GM18867 (cell line): ENCODE results near the gene LPO.

Source experiments
- ATAC-seq: cut with Tn5 transposase; IDR thresholded peaks from one replicate; pipeline ENCODE4 v1.9.1; 2021; ENCODE audit warnings: mild to moderate bottlenecking, moderate library complexity; ENCODE audit not compliant: unreplicated experiment

LPO gene

GRCh38 chr17:58228679-58229078, 9.7 kb upstream of the LPO start:
- no peak for ATAC-seq

DNA sequence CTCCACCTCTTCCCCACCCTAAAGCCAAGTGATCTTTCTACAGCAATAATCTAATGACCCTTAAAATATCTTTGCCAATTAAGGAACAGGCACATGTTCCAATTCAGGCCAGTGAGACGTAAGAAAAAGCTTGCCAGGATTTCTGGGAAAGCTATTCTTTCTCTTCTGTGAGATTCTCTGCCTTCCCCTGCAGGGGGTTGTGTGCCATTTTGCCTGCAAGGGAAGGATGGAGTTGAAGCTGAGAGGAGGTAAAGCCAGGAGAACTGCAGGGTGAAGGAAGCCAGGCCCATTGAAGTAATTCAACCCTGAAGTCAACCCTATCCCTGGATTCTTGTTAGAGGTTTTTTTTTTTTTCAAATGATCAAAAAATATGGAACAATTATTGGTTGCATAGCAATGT, 9.0 kb upstream of the LPO start:
- ATAC-seq: no peak

- ATAC-seq: no peak
Observed at GRCh38 chr17:58229881-58230280, 8.5 kb upstream of the LPO start.

DNA sequence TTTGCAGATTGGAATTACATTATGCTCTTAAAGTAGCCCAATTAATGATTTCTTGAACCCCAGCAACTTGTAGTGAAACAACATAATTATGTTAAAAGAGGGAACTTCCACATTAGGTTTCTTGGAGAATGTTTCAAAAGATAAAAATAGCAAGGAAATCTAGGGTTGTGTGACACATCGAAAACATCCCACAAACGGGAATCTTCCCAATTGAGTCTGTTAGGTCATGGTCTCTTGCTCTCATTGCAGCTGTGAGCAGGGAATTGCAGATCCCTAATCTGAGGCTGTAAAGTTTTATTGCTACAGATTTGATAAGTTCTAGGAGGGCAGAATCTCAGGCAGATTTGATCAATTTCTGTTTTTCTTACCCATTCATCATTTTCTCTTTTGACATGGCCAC, 6.7 kb upstream of the LPO start:
- ATAC-seq: no peak

DNA sequence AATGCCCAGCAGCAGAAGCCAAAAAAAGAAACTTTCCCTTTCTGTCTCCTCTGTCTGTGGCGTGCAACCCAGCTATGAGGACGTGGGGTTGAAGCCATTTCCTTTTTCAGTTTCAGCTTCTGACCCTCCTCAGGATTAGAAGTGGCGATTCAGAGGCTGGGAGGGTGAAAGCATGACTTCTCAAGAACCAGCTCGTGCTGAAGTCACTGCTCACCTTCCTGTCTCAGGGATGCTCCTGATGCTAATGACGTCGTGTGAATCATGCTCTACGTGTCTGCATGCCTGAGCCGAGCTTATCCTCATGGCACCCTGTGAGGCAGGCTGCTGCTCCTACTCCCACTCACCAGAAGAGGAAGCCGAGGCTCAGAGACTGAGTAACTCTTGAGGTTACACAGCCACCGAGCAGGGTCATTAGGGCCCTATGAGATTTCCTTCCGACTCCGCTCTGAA, 5.7 kb upstream of the LPO start:
- ATAC-seq: peak; percentile 63

DNA sequence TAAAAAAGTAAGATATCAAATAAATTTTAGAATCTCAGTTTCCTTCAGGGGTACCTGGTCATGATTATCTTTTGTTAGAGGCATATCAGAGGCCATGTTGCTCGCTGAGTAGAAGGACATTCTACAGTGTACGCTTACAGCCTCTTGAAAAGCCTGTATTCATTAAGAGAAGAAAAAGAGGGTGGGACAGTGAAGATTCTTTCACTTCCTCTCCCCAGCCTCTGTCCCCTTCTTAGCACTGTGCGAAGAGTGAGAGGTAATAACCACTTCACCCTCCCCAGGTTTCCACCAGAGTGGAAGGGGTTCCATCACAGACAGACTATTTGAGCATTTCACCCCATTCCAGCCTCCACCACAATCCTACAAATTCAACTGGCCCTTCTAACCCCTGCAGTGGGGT, 4.8 kb upstream of the LPO start:
- ATAC-seq: no peak

DNA sequence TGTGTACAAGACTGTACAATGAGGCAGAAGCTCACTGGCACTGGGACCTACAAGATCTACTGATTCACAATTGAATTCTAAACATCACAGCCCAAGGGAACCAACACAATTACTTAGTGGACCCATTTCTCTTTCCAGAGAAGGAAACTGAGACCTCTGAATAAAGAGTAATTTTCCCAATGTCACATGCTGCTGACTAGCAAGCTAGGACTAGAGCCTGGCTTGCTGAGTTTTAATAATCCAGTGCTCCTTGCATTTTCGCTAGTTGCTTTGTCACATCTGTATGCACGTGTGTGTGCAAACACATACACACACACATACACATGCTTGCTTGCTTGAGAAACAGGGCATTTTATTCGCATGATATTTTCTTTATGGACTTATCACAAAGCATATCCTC, 3.9 kb upstream of the LPO start:
- no peak for ATAC-seq

DNA sequence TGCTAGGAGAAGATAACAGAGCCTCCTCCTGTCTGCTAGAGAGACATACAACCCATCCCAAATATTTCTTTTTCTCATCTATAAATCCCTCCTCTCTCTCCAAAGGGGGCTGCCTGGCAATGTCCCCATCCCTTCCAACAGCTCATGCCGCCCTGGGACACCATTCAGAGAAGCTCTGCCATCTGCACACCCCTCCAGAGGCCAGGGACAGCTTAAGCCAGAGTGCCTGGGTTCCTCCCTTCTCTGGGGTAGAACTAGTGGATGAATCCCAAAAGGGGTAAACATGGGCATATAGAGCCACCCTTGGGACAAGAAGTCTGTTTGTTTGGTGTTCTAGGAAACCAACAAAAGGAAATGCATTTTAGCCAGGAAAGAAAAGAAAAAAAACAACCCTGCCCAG, 2.6 kb upstream of the LPO start:
- no peak for ATAC-seq

DNA sequence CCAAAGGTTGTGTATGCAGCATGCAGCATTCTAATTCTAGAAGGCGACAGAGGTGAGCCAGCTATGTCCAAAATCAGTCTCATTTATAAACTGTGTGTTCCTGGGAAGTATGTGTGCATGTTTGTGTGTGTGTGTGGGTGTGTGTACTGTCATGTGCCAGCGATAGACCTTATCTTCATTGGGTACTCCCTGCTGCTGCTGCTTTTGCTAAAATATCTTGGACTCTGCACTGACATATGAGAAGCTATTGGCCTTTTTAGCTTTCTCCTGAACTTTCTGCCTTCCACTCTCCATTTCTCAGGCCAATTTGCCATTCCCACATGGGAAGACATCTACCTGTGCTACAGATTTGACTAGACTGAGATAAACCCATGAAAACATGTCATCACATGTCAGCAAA, 2.0 kb upstream of the LPO start:
- no peak for ATAC-seq

DNA sequence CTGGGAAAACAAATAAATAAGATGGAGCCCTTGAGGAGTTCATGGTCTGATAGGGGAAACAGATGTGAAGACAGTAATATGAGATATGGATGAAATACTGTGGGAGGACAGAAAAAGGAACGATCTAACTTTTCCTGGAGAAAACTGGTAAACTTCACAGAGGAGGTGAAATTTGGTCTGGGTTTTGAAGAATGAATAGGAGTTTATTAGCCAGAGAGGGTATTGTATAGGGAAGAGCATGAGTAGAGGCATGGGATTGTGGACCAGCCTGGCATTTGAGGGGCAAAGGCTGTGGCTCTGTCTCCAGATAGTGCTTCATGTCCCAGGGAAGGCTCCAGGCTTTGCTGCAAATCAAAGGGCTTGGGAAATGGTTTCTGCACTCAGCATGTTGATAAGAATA, 1.6 kb downstream of the LPO start:
- ATAC-seq: no peak

- no peak for ATAC-seq
Observed at GRCh38 chr17:58242171-58242784, 3.9 kb downstream of the LPO start.

- ATAC-seq: no peak
Observed at GRCh38 chr17:58244963-58245362, 6.6 kb downstream of the LPO start.

- no peak for ATAC-seq
Observed at GRCh38 chr17:58245428-58246103, 7.2 kb downstream of the LPO start.

GRCh38 chr17:58246104-58246740, 7.8 kb downstream of the LPO start:
- ATAC-seq: no peak

GRCh38 chr17:58246781-58247180, 8.4 kb downstream of the LPO start:
- no peak for ATAC-seq

DNA sequence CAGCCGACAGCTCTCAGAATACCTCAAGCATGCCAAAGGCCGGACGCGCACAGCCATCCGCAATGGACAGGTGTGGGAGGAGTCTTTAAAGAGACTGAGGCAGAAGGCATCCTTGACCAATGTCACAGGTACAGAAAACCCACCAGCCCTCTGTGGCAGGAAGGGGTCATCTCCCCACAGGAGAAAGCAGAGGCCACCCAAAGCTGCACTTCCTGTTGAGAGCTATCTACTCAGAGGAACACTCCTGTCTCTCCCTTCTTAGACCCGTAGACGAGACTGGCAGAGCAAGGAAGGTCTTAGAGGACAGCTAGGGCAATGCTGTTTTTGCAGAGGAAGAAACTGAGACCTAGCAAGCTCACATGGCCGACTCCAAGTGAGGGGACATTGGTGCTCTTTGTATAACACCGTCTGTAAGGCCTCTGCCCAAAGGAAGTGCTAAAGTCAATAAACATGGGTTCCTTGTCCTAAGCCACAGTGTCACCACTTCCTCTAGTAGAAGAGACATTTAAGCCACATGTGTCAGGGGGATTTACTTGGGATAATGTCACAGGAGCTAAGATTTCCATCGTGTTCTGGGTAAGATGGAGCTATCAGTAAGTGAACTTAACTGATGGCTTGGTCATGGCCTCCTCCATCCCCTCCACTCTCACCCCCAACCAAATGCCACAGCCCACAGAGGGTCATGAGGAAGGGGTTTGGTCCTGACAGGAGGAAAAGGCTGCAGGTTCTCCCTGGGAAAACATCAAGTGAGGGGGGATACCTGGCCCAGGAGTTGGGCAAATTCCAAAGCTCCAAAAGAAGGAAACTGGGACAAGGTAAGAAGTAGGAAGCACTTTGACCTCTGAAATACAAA, 9.4 kb downstream of the LPO start:
- no peak for ATAC-seq

DNA sequence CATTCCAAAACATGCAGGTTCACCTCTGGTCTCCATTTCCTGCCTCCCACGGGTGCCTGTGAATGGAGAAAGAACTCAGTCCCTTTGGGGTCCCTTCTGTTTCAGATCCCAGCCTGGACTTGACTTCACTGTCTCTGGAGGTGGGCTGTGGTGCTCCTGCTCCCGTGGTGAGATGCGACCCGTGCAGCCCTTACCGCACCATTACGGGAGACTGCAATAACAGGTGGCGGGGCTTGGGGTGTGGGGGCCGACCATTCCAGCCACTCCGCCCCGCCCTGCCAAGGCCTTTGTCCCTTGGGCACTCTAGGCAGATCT, 10.5 kb downstream of the LPO start:
- ATAC-seq: no peak

DNA sequence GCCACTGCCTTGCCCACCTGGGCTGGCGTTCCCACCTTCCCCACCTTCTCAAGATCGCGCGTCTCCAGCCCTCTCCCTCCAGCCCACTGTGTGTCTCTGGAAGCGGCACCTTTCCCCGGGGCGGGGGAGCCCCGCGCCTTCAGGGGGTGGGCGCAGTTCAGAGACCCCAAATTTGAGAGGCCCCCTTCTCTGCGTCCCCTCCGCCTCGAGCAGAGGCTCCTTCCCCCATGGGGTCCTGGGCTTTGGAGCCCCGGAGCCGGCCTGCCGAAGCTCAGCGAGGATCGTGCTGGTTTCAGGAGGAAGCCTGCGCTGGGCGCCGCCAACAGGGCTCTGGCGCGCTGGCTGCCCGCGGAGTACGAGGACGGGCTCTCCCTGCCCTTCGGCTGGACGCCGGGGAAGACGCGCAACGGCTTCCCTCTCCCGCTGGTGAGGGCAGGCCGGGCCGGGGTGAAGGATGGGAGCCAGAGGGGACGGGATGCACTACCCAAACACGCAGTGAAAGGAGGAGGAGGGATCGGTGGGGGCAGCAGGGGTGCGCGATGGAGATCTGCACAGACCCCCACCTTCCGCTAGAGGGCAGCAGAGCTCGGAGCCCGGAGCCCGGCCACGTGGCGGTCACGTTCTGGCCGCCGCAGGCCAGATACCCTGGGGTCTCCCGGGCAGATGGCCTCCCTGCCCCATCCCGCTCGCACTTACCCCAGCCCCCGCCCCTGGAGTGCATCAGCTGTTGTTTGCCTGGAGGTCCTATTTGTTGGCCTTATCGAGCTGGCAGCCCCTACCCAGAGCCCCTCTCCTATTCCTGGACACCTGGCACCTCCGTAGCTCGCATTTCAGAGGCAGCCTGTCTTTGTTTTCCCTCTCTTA, 11.1 kb downstream of the LPO start:
- peak; percentile 60 for ATAC-seq

DNA sequence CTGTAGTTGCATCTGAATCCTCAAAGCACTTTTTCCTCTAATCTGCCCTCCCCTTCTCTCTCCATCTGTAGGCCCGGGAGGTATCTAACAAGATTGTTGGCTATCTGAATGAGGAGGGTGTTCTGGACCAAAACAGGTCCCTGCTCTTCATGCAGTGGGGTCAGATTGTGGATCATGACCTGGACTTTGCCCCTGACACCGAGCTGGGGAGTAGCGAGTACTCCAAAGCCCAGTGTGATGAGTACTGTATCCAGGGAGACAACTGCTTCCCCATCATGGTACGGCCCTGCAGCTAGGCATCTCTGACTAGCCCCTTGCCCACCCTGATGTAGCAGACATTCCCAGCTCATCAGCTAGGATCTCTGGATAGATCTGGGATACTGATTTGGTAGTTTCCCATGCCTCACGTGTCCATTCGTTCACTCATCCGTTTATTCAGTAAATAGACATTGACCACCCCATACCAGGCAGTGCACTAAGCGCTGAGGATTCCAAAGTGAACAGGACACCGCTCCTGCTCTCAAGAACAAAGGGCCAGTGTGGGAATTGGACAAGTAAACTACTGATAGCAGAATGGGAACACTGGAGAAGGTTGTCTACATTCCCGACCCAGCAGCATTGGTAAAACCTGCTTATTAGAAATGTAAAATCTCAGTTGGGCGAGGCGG, 12.1 kb downstream of the LPO start:
- ATAC-seq: no peak

- ATAC-seq: no peak
Observed at GRCh38 chr17:58252141-58252540, 13.8 kb downstream of the LPO start.
